IMR-90 (cell line): Measurements from ENCODE around the gene RAB8A. TPM values are rescaled to one million over a fixed set of nuclear protein-coding genes. Genes with fewer than 3 reads are reported as not detected.

ENCODE experiments used
- ATAC-seq: fragments of 200-7000 bp; cut with Tn5 transposase; 2 replicates; pipeline ENCODE4 v1.9.1; 2020; ENCODE audit warnings: low read depth, mild to moderate bottlenecking, moderate library complexity
- BruUV-seq: library from RNA; stranded (reverse); fragments of 400-500 nt; replicated peaks from 2 replicates; lab custom pipeline; 2021; lab: Mats Ljungman, UMichigan
- CTCF ChIA-PET: fragments of 300-600 bp; formaldehyde crosslinking; extraction: SDS; loops from one replicate; lab custom pipeline; 2021; ENCODE audit warnings: antibody characterized with exemption; lab: Yijun Ruan, JAX
- POLR2A ChIA-PET: fragments of 300-600 bp; sonication (Branson Sonifier 250); formaldehyde crosslinking; loops from one replicate; lab custom pipeline; 2022; ENCODE audit warnings: antibody characterized with exemption; ENCODE audit not compliant: unreplicated experiment; lab: Charles Lee
- DNase-seq: peaks from one replicate; pipeline ENCODE4 v3.0.0; 2013
- H2AFZ ChIP-seq: replicated peaks from 2 replicates; pipeline ENCODE3; 2013; ENCODE audit warnings: low read length, mild to moderate bottlenecking; ENCODE audit not compliant: poor library complexity
- H2AK5ac ChIP-seq: 2 replicates; pipeline ENCODE4 v1.6.1; 2013; ENCODE audit warnings: low read depth, low read length, inconsistent platforms
- H2AK9ac ChIP-seq: replicated peaks from 2 replicates; pipeline ENCODE3; 2013; ENCODE audit warnings: mild to moderate bottlenecking, low read depth, low read length, moderate library complexity; ENCODE audit not compliant: poor library complexity
- H2BK120ac ChIP-seq: 2 replicates; pipeline ENCODE4 v1.6.1; 2013; ENCODE audit warnings: low read depth, low read length, inconsistent platforms
- H2BK15ac ChIP-seq: 3 replicates; pipeline ENCODE4 v1.6.1; 2013; ENCODE audit warnings: low read depth, low read length, inconsistent platforms
- H2BK20ac ChIP-seq: 2 replicates; pipeline ENCODE4 v1.6.1; 2013; ENCODE audit warnings: low read depth, mild to moderate bottlenecking, inconsistent platforms, low read length, moderate library complexity
- H2BK5ac ChIP-seq: 2 replicates; pipeline ENCODE4 v1.6.1; 2013; ENCODE audit warnings: mild to moderate bottlenecking, low read depth, low read length, inconsistent platforms; ENCODE audit not compliant: poor library complexity, severe bottlenecking
- H3K14ac ChIP-seq: replicated peaks from 2 replicates; pipeline ENCODE4 v1.6.1; 2013; ENCODE audit warnings: low read depth, low read length, inconsistent platforms
- H3K18ac ChIP-seq: 2 replicates; pipeline ENCODE4 v1.6.1; 2013; ENCODE audit warnings: low read depth, low read length, control low read depth
- H3K23ac ChIP-seq: 2 replicates; pipeline ENCODE4 v1.6.1; 2013; ENCODE audit warnings: low read depth, low read length, inconsistent platforms
- H3K27ac ChIP-seq: 2 replicates; pipeline ENCODE4 v1.5.1; 2013; ENCODE audit warnings: mild to moderate bottlenecking, control low read depth, low read length; ENCODE audit not compliant: insufficient read depth
- H3K27me3 ChIP-seq: 2 replicates; pipeline ENCODE4 v1.6.1; 2013; ENCODE audit warnings: low read length; ENCODE audit not compliant: control insufficient read depth, insufficient read depth
- H3K36me3 ChIP-seq: 2 replicates; pipeline ENCODE4 v1.6.1; 2013; ENCODE audit warnings: low read length, mixed read lengths; ENCODE audit not compliant: control insufficient read depth, insufficient read depth
- H3K4ac ChIP-seq: 2 replicates; pipeline ENCODE4 v1.6.1; 2013; ENCODE audit warnings: low read depth, low read length, inconsistent platforms
- H3K4me1 ChIP-seq: 2 replicates; pipeline ENCODE4 v1.6.1; 2013; ENCODE audit warnings: low read length, mixed read lengths; ENCODE audit not compliant: control insufficient read depth, insufficient read depth
- H3K4me2 ChIP-seq: 2 replicates; pipeline ENCODE4 v1.6.1; 2013; ENCODE audit warnings: low read depth, mild to moderate bottlenecking, control low read depth, low read length, moderate library complexity
- H3K4me3 ChIP-seq: 2 replicates; pipeline ENCODE4 v1.5.1; 2013; ENCODE audit warnings: low read depth, mild to moderate bottlenecking, control low read depth, low read length, moderate library complexity; ENCODE audit not compliant: insufficient read depth
- H3K56ac ChIP-seq: 2 replicates; pipeline ENCODE4 v1.6.1; 2013; ENCODE audit warnings: low read length, inconsistent platforms; ENCODE audit not compliant: insufficient read depth; ENCODE audit errors: extremely low read depth
- H3K79me1 ChIP-seq, 2 experiments: 2 replicates each; pipeline ENCODE4 v1.6.1; 2013; ENCODE audit warnings: low read length in 2 of 2, inconsistent platforms in 1 of 2, low read depth in 1 of 2
- H3K9ac ChIP-seq: 2 replicates; pipeline ENCODE4 v1.6.1; 2013; ENCODE audit warnings: low read depth, low read length, control low read depth
- H3K9me1 ChIP-seq: 2 replicates; pipeline ENCODE4 v1.6.1; 2013; ENCODE audit warnings: low read length, inconsistent platforms; ENCODE audit not compliant: insufficient read depth
- H3K9me3 ChIP-seq: 2 replicates; pipeline ENCODE4 v1.6.1; 2013; ENCODE audit warnings: low read length; ENCODE audit not compliant: control insufficient read depth, insufficient read depth
- H4K20me1 ChIP-seq: 2 replicates; pipeline ENCODE4 v1.6.1; 2013; ENCODE audit warnings: low read length, inconsistent platforms; ENCODE audit not compliant: insufficient read depth
- H4K5ac ChIP-seq: 2 replicates; pipeline ENCODE4 v1.6.1; 2013; ENCODE audit warnings: mild to moderate bottlenecking, low read depth, low read length, control low read depth
- H4K8ac ChIP-seq, 2 experiments: 2 replicates each; pipeline ENCODE4 v1.6.1; 2013; ENCODE audit warnings: low read depth in 2 of 2, low read length in 2 of 2, control low read depth in 1 of 2, inconsistent platforms in 1 of 2
- H4K91ac ChIP-seq: 2 replicates; pipeline ENCODE4 v1.6.1; 2013; ENCODE audit warnings: low read depth, low read length, inconsistent platforms; ENCODE audit not compliant: insufficient read depth
- FOS ChIP-seq: fragments of 150-350 bp; IDR thresholded peaks from 2 replicates; pipeline ENCODE4 v1.6.1; 2016; ENCODE audit warnings: low read depth, low read length
- MAFK ChIP-seq: IDR thresholded peaks from 2 replicates; pipeline ENCODE4 v1.6.1; 2012; ENCODE audit warnings: low read depth, low read length, improper control_type of control experiment
- MXI1 ChIP-seq: IDR thresholded peaks from 2 replicates; pipeline ENCODE4 v1.6.1; 2012; ENCODE audit warnings: low read depth, mild to moderate bottlenecking, low read length, moderate library complexity, borderline replicate concordance
- NFE2L2 ChIP-seq: fragments of 150-350 bp; IDR thresholded peaks from 2 replicates; pipeline ENCODE4 v1.6.1; 2016; ENCODE audit warnings: low read depth, mild to moderate bottlenecking, low read length
- POLR2A ChIP-seq: IDR thresholded peaks from 2 replicates; pipeline ENCODE4 v1.6.1; 2012; ENCODE audit warnings: mild to moderate bottlenecking, low read depth, low read length
- RFX5 ChIP-seq: IDR thresholded peaks from 2 replicates; pipeline ENCODE4 v1.8.0; 2012; ENCODE audit warnings: low read depth, mild to moderate bottlenecking, low read length, moderate library complexity
- SMC3 ChIP-seq: fragments of 150-350 bp; IDR thresholded peaks from 2 replicates; pipeline ENCODE4 v1.6.1; 2016; ENCODE audit warnings: low read depth, mild to moderate bottlenecking, antibody characterized with exemption, low read length, moderate library complexity
- WGBS, 2 experiments: methylation state at CpG; one replicate each; pipeline versions ENCODE4 v1.1.5 to v1.1.7; 2013; ENCODE audit warnings: missing lambda C conversion rate in 2 of 2; ENCODE audit not compliant: insufficient read length in 1 of 2; ENCODE audit errors: extremely low coverage in 2 of 2; 5-methylcytosine and 5-hydroxymethylcytosine counted together
- dilution Hi-C: fragments of 300-500 bp; cut with HindIII; formaldehyde crosslinking; loops from one replicate; pipeline ENCODE4 v1.14.3; 2018; ENCODE audit warnings: low sequenced_read_pairs; ENCODE audit not compliant: unreplicated experiment
- in situ Hi-C: fragments of 300-500 bp; cut with MboI; formaldehyde crosslinking; loops from 3 replicates; pipeline ENCODE4 v1.14.3; 2019; ENCODE audit warnings: low sequenced_read_pairs, inconsistent platforms, mixed read lengths
- intact Hi-C: fragments of 100-400 bp; cut with micrococcal nuclease; formaldehyde crosslinking; loops from 2 replicates; pipeline ENCODE4 v1.10.0; 2022
- polyA plus RNA-seq, 3 experiments: library from polyadenylated mRNA; depleted of rRNA; stranded (reverse); fragments of >200 nt; gene quantifications; 2 replicates each; pipeline ENCODE4 v1.2.3, GENCODE V29; 2012; ENCODE audit warnings: low replicate concordance in 1 of 3
- total RNA-seq: library from RNA; depleted of rRNA; stranded (reverse); fragments of >200 nt; gene quantifications from 2 replicates; pipeline ENCODE4 v1.2.3, GENCODE V29; 2012

RAB8A gene
- total and polyA plus RNA-seq, 2 of the 4 experiments (the other 2 are of a cell fraction) = 64.5 to 135 TPM

GRCh38 chr19:16155128-16155527, 43.4 kb downstream of the RAB8A start:
- ChIA-PET POLR2A (no interaction called here), CTCF (no interaction called here)
- dilution Hi-C loops (no loop called here), intact Hi-C loops (no loop called here), in situ Hi-C loops (no loop called here)
- H2AK5ac ChIP-seq = no peak overlapping the region
- H3K23ac ChIP-seq = no peak overlapping the region
- H3K4me3 ChIP-seq = no peak overlapping the region
- H3K18ac ChIP-seq = no peak overlapping the region
- H2BK15ac ChIP-seq = no peak overlapping the region
- H4K5ac ChIP-seq = no peak overlapping the region
- no peak overlapping the region for H2BK5ac ChIP-seq
- H4K8ac ChIP-seq = no peak overlapping the region
- H4K91ac ChIP-seq = no peak overlapping the region
- H3K79me1 ChIP-seq = no peaks in the 10 kb centered on the region
- no peak overlapping the region for H3K4me2 ChIP-seq
- DNase-seq (no peak), ATAC-seq (no peak)
- no peaks in the 10 kb centered on the region for H3K4me1 ChIP-seq
- no peak overlapping the region for H3K56ac ChIP-seq
- no TSS peak for BruUV-seq
- no peak overlapping the region for H3K4ac ChIP-seq
- H2AFZ ChIP-seq = no peak overlapping the region
- H2BK120ac ChIP-seq = no peak overlapping the region
- no peak overlapping the region for H3K14ac ChIP-seq
- H3K27me3 ChIP-seq = peaks cover 4% of the 10 kb centered on the region; the same call in 1 of the 2 replicates
- H3K9me3 ChIP-seq = no peaks in the 10 kb centered on the region
- TF ChIP-seq SMC3 = no peak
- no peak for TF ChIP-seq FOS
- no peak for TF ChIP-seq RFX5
- TF ChIP-seq POLR2A = no peak
- TF ChIP-seq MAFK = no peak
- no peak for TF ChIP-seq NFE2L2
- no peak for TF ChIP-seq MXI1
- H2BK20ac ChIP-seq = no peak overlapping the region
- no peak overlapping the region for H2AK9ac ChIP-seq
- H3K9ac ChIP-seq = no peak overlapping the region
- no peaks in the 10 kb centered on the region for H3K36me3 ChIP-seq
- 0 out of 2 replicates have a peak, but pooled peaks cover 2% of the 10 kb centered on the region for H3K9me1 ChIP-seq
- no peak overlapping the region for H3K27ac ChIP-seq
- 100% methylated on average over 1 of the region's 1 CpG; no CpG with 5 or more reads in 1 of the 2 experiments for WGBS, 2 experiments
- H4K20me1 ChIP-seq = no peaks in the 10 kb centered on the region
